ENCODE measurements around the gene AFF3. TPM values are rescaled to one million over a fixed set of nuclear protein-coding genes. Genes with fewer than 3 reads are reported as not detected.

Gene AFF3
- polyA plus RNA-seq, 1 donor (not counting 4 experiments of a cell fraction or from before 2014, with no cell fraction given) = not detected

GRCh38 chr2:99809259-99809900 is 333.0 kb downstream of the AFF3 start:
- peaks cover 4% of the 10 kb centered on the region for H3K27me3 ChIP-seq (ENCODE audit: control insufficient read depth, extremely low read depth, insufficient read depth, low read length)
- TF ChIP-seq EZH2 (IDR thresholded peaks at IDR 0.05; ENCODE audit: low read length) = no peak
- TF ChIP-seq CTCF (optimal IDR thresholded peaks at IDR 0.05 in 1 of 3, IDR thresholded peaks at IDR 0.05 in 1 of 3, conservative IDR thresholded peaks at IDR 0.05 in 1 of 3; ENCODE audit: extremely low read depth in 1 of 3, insufficient read depth in 2 of 3, low read length in 3 of 3) = no peak
- no peaks in the 10 kb centered on the region for H4K20me1 ChIP-seq (ENCODE audit: control insufficient read depth, extremely low read depth, insufficient read depth, low read length)
- H3K4me2 ChIP-seq (ENCODE audit: control insufficient read depth, extremely low read depth, insufficient read depth, low read depth, low read length) = no peak overlapping the region
- no peak overlapping the region for H3K4me3 ChIP-seq (ENCODE audit: control insufficient read depth in 2 of 3, extremely low read depth in 1 of 3, insufficient read depth in 2 of 3, low read depth in 1 of 3, low read length in 3 of 3)
- H3K27ac ChIP-seq (ENCODE audit: control insufficient read depth, insufficient read depth, low read length) = no peak overlapping the region
- dilution Hi-C loops (cut with MboI; ENCODE audit: extremely low pct_ligation_motif_present, low sequenced_read_pairs) = no loop called here
- DNase-seq (ENCODE audit: low read depth, low spot score) (no peak), FAIRE-seq (no peak)
- H3K4me1 ChIP-seq (ENCODE audit: control insufficient read depth, extremely low read depth, insufficient read depth, low read length) = no peaks in the 10 kb centered on the region
- no peaks in the 10 kb centered on the region for H3K9me3 ChIP-seq (ENCODE audit: control insufficient read depth, low read depth, low read length)
- H3K36me3 ChIP-seq (ENCODE audit: control insufficient read depth in 2 of 2, extremely low read depth in 1 of 2, insufficient read depth in 2 of 2, low read length in 2 of 2) = no peaks in the 10 kb centered on the region
- H2AFZ ChIP-seq (ENCODE audit: control insufficient read depth, low read length) = no peak overlapping the region
- no peaks in the 10 kb centered on the region for H3K79me2 ChIP-seq (ENCODE audit: control insufficient read depth, insufficient read depth, low read length)
- H3K9ac ChIP-seq (ENCODE audit: control insufficient read depth, extremely low read depth, insufficient read depth, low read length) = no peak overlapping the region
- no peaks in the 10 kb centered on the region for H3K9me1 ChIP-seq (ENCODE audit: control insufficient read depth, extremely low read depth, insufficient read depth, low read length)

GRCh38 chr2:99808361-99809200 is 333.8 kb downstream of the AFF3 start:
- Histone ChIP-seq H3K27ac (ENCODE audit: control insufficient read depth, insufficient read depth, low read length) (no peak overlapping the region), H3K9me3 (ENCODE audit: control insufficient read depth, low read depth, low read length) (no peaks in the 10 kb centered on the region), H3K9ac (ENCODE audit: control insufficient read depth, extremely low read depth, insufficient read depth, low read length) (no peak overlapping the region), H3K4me1 (ENCODE audit: control insufficient read depth, extremely low read depth, insufficient read depth, low read length) (no peaks in the 10 kb centered on the region), H4K20me1 (ENCODE audit: control insufficient read depth, extremely low read depth, insufficient read depth, low read length) (no peaks in the 10 kb centered on the region), H3K4me3 (ENCODE audit: control insufficient read depth in 2 of 3, extremely low read depth in 1 of 3, insufficient read depth in 2 of 3, low read depth in 1 of 3, low read length in 3 of 3) (no peak overlapping the region), H3K27me3 (ENCODE audit: control insufficient read depth, extremely low read depth, insufficient read depth, low read length) (peaks cover 4% of the 10 kb centered on the region), H3K36me3 (ENCODE audit: control insufficient read depth in 2 of 2, extremely low read depth in 1 of 2, insufficient read depth in 2 of 2, low read length in 2 of 2) (no peaks in the 10 kb centered on the region), H3K4me2 (ENCODE audit: control insufficient read depth, extremely low read depth, insufficient read depth, low read depth, low read length) (no peak overlapping the region), H2AFZ (ENCODE audit: control insufficient read depth, low read length) (no peak overlapping the region), H3K79me2 (ENCODE audit: control insufficient read depth, insufficient read depth, low read length) (no peaks in the 10 kb centered on the region), H3K9me1 (ENCODE audit: control insufficient read depth, extremely low read depth, insufficient read depth, low read length) (no peaks in the 10 kb centered on the region)
- TF ChIP-seq EZH2 (IDR thresholded peaks at IDR 0.05; ENCODE audit: low read length) (no peak), CTCF (optimal IDR thresholded peaks at IDR 0.05 in 1 of 3, IDR thresholded peaks at IDR 0.05 in 1 of 3, conservative IDR thresholded peaks at IDR 0.05 in 1 of 3; ENCODE audit: extremely low read depth in 1 of 3, insufficient read depth in 2 of 3, low read length in 3 of 3) (no peak)
- no peak for FAIRE-seq
- dilution Hi-C loops (cut with MboI; ENCODE audit: extremely low pct_ligation_motif_present, low sequenced_read_pairs) = no loop called here
- no peak for DNase-seq (ENCODE audit: low read depth, low spot score)

Data from keratinocyte (primary cell).